ENCODE measurements around the gene NEGR1.
A peak's percentile ranks its signal among the peaks of the same experiment; 100 is the strongest.

NEGR1 gene

DNA sequence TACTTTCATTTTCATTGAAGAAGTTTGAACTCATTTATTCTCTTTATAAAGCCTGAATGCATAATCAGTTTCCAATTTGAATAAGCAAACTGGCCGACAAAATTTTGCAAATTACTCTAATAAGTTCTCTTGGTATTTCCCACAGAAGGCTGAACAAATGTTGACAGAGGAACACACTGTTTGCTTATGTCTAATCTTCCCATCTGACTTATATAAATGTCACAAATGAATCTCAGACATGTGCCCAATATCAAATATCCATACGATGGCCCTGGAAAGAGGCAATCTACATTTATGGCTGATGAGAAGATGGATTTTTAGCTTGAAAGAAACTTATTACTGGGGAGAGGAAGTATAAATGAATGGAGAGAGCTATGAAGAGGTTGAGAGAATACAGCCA is 820.9 kb downstream of the NEGR1 start:
- no peak for DNase-seq

DNA sequence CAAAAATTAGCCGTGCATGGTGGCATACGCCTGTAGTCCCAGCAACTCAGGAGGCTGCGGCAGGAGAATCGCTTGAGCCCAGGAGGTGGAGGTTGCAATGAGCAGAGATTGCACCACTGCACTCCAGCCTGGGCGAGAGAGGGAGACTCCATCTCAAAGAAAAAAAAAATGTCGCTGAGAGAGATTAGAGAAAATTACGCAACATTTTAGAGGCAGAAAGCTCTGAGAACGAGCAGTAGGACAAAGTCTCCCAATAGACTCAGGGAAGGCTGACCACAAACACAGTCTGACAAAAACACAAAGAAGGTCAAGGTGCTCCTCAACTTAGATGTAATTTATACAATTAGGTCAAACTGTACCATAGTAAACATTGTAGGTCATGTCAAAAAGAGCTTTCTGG is 833.9 kb downstream of the NEGR1 start:
- DNase-seq = no peak

DNA sequence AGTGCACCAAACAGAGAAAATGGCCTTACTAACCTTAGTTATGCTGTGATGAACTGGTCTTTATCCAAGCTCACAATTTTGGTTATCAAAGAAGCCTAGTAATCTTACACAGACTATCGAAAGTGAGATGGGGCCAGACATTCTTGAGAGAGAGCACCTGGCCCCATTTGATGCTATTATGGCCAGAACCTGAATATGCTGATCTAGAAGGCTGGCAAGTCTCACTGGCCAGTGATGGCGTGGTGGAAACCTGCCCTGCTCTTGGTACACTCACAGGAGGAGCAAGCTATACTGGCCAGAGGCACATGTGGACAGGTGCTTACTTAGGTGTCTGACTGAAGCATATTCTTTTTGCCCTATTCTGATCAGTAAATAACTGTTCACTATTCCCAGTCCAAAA is 843.7 kb downstream of the NEGR1 start:
- no peak for DNase-seq

DNA sequence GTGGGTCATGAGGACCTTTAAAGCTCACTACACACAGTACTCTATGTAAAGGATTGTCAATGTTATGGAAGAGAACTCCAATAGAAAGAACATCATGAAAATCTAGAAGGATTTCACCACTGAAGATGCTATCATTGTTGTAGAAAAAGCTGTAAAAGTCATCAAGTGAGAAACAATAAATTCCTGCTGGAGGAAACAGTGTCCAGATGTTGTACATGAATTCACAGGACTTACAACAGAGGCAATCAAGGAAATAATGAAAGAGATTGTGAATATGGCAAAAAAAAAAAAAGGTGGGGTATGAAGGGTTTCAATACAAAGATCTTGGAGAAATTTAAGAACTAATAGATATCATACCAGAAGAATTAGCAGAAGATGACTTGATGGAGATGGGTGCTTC is 846.4 kb downstream of the NEGR1 start:
- DNase-seq = no peak

DNA sequence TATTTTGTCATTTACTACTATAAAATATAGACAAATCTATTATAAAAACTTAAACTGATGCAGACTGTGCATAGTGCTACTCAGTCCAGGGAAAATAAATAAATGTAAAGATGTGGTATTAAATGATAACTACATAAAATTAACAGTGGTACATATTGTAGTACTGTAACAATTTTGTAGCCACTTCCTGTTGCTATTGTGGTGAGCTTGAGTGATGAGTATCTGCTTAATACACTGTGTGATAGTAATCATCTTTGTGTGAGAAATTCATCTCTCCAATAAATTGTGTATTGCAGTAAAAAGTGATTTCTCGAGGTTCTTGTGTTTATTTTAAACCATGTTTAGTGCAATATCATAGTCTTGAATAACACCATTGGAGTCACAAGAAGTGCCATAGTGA is 848.1 kb downstream of the NEGR1 start:
- DNase-seq = no peak

DNA sequence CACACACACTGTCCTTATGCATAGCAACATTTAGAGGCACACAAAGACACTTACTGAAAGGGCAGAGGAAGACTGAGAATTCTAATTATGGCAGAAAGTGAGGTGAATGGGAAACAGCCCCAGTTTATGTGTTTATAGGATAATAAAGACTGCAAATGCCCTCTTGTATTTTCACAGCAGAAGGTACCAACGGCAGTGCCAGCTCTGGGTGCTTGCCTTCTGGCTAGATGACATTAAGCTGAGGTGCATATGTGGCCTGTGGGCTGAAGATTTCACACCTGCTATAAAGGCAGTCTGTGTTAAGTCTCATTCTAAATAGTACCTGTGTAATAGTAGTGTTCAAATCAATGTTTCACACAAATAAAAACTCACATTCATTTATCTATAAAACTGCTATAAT is 854.3 kb downstream of the NEGR1 start:
- no peak for DNase-seq

DNA sequence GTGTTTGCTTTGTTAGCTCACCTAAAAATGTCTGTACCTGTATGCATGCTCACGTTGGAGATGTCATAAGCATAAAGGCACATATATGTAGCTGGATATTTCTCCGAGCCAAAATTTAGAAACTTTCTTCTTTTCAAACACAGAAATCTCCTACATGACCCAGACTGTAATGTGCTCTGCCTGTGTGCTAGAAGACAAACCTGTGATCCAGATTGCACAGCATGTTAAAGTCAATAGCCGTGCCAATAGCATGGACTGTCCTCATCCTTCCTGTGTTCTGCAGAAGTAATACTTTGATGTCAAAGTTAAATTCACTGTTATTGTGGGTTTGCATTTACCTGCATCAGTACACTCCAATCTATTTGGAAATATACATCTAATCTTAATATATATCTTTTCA is 855.3 kb downstream of the NEGR1 start:
- no peak for DNase-seq

DNA sequence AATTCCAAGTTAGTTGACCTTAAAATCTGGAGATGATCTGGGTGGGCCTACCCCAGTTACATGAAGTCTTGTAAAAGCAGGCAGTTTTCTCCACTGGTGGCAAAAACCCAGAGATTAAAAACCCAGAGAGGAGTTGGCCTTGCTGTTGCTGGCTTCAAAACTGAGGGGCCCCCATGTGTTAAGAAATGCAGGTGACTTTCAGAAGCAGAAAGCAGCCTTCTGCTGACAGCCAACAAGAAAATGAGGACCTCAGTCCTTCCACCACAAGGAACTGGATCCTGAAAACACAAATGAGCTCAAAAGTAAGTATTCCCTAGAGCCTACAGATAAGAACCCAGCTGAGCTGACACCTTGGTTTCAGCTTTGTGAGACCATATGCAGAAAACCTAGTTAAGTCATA is 857.8 kb downstream of the NEGR1 start:
- no peak for DNase-seq

DNA sequence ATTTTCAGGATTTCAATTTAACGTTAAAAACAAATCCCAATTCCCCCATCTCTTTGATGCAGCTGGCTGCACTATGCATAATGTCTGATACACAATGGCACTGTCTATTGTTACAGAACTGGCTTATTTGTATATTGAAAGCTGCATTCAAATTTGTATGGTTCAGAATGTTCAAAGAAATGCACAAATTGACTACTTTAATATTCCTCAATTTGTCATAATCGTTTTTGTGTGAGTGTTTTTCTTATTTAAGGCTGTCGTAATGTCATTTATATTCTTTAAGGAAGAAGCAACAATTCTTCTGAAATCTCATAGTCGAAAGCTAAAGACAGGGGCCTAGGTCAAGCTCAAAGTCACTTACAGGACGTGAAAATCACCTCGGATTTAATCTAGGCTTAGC is 860.1 kb downstream of the NEGR1 start:
- DNase-seq = no peak

DNA sequence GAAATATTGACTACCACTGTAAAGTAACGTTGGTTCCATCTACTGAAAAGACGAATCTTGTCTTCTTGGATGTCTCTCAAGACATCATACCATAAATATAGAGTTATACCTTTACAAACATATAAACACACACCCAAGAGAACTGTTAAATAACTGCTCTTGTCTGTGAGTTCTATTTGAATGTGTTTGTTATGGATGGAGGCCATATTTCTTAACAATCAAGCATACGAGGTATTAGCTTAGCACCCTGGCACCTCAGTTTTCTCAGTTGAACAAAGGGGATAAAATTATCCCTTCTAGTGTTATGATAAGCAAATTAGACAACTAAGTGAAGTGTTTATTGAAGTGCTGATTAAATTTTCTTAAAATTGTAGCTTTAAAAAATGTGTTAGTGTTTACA is 864.9 kb downstream of the NEGR1 start:
- DNase-seq = no peak

DNA sequence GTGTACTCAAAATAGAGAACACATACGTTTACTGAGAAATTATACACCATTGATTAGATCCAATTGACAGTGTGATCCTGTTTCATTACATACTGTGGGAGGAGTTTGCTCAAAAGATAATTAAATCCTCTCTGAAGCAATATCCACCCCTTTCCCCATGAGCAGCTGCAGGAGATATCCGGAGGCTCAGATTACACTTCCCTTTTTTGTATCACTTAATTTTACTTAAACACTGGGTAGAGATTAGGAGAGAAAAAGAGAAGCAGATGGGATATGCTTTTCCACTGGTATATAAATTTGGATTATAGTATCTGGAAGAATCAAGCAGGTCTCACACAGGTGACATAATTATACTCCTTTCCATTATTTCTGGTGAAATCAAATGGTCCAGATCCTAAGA is 868.2 kb downstream of the NEGR1 start:
- no peak for DNase-seq

DNA sequence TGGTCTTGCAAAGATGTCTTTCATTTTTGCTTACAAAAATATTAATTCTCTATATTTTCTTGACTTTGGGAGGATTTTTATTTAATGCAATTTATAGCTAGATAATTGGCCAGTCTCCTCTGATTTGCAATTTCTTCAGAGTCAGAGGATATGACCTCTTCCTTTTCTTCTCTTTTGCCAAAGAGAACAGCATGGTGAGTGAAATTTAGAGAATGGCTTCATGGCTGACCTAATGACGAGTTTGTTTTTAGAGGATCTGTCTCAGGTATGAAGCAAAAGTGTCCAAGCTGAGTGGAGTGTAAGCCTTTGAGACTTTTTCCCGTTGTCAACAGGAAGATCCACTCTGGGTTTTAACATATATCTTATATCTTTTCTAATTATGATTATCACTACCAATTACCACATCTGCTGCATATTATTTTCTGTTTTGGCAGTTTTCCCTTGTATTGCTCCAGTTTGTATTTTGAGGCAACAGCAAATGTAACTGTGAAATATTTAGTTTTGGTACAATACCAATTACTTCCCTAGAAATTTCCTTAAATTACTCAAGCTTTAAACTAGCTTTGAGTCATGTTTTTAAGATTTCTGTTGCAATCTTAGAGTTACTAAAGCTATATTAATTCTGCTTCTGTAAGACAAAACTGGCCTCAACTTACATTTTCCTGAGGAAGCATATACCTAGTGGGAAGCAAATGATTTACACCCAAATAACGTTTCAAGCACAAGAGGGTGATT is 868.7 kb downstream of the NEGR1 start:
- DNase-seq = no peak

DNA sequence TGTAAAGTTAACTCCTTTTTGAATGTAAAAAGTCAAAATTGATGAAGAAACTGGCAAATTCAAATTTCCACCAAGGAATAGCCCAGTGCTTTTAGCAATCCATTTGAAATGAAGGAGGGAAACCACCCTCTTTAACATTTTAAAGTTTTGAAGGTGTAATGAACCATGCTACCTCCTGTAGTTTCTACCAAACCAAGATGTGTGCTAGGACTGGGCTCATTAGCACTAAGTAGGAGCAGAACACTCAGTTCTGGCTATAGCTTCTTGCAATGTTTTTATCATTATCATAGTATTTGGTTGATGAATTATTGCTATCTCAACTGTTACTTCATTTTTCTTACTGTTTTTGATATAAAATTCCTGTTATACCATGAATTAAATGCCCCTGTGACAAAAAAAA is 882.3 kb downstream of the NEGR1 start:
- DNase-seq = no peak

DNA sequence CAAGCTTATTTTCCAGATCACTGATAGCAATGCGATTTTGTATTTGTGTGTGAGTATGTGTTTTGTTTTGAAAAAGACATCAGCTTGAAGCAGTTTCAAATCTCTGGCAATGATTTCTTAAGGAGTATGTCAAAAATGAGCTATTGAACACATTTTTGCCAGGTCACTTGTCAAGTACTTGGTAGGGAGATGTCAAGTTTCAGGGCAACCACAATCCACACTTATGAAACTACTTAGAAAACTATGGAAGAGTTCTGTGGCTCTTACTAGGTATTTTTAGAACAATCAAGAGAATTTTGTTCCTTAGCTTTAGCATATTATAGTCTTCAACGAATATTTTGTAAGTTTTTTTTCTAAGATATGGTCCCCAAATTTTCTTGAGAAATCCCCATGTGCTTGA is 882.7 kb downstream of the NEGR1 start:
- DNase-seq = no peak

DNA sequence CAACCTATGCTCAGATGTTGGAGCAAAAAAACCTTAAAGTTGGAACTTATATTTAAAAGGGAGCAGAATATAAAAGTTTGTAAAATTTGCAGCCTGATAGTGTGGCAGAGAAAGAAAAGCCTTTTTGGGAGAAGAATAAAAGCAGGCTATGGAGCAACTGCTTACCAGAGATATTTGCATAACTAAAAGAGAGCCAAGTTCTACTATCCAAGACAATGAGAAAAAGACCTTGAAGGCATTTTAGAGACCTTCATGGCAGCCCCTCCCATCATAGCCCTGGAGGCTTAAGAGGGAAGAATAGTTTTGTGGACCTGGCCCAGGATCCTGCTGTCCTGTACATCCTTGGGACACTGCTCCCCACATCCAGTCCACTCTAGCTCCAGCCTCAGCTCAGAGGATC is 889.0 kb downstream of the NEGR1 start:
- DNase-seq = no peak

DNA sequence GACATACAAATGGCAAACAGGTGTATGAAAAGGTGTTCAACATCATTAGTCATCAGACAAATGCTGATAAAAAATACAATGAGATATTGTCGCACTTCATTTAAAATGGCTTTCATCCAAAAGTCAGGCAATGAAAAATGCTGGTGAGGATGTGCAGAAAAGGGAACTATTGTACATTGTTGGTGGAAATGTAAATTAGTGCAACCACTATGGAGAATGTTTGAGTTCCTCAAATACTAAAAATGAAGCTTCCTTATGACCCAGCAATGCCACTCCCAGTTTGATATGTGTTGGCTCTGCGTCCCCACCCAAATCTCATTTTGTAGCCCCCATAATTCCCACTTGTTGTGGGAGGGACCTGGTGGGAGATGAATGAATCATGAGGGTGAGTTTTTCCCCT is 891.8 kb downstream of the NEGR1 start:
- DNase-seq = no peak

DNA sequence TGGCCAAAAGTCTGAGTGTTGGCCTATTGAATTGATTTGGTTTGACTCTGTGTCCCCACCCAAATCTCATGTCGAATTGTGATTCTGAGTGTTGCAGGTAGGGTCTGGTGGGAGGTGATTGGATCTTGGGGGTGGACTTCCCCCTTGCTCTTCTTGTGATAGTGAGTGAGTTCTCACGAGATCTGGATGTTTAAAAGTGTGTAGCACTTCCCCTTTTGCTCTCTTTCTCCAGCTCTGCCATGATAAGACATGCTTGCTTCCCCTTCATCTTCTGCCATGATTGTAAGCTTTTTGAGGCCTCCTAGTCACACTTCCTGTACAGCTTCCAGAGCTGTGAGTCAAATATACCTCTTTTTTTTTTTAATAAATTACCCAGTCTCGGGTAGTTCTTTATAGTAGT is 904.5 kb downstream of the NEGR1 start:
- DNase-seq = no peak

DNA sequence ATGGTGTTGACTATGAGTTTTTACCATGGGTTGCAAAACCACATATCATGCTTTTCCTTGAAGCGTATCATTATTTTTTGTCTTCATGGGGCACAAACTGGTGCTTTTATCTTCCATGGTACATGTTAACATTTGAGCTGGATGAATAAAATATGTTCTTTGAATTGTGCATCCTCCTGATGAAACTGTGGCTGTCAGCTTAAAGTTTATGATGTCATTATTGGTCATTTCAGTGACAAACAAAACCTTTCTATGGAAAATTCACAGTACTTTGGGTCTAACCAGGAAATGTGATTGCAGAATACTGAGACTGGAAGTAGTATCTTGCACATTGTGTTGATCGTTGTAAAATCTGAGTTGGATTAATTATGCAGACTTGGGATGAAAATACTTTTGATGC is 909.8 kb downstream of the NEGR1 start:
- no peak for DNase-seq

DNA sequence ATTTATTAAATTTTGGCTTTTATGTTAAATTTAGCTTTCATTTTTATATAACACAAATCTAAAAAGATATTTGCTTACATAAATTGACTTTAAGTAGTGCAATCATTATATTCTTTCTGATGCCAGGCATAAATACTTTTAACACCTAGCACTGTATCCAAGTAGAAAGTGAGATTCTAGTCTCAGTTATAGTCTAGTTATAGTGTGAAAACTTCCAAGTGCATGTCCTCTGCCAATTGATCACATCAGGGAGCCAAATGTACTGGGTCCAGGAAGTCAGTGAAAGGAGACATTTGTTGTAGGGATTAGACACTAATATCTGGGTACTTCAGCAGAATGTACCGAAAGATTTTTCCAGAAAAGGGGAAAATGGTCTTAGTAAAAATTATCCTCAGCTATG is 910.8 kb downstream of the NEGR1 start:
- DNase-seq = no peak

DNA sequence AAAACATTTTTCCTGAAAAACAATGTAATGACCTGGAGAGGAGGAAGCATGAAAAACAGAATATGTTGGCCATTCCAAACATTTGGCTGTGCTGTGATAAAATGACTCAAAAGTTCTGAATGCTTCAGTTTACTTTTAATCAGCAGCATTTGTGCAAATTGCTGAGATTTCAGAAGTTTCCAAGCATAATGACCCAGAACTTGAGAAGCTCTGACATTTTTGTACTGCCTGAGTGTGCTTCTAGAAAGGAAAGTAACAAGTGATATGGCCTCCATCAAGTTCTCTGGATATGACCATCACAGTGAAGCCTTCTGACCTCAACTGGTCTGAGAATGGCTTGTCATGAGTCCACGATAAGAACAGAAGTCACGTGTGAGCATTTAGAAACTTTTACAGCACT is 918.1 kb downstream of the NEGR1 start:
- peak; percentile 22 for DNase-seq

DNA sequence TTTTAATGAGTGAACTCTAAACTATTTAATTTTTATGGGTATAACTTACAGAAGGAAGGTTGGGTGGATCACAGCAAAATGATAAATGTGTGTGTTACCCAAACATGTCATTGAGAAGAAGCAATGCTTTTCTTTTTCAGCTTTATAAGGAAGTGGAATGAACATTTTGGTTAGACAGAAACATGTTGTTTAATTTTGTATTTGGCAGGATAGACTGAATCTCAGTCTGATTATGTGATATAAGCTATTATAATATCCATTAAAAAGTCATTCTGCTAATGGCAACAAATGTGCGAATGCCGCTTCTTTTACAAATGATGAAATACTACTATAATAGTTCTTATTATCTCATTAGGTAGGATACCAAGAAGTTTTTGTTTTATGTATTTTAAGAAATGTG is 919.6 kb downstream of the NEGR1 start:
- no peak for DNase-seq

DNA sequence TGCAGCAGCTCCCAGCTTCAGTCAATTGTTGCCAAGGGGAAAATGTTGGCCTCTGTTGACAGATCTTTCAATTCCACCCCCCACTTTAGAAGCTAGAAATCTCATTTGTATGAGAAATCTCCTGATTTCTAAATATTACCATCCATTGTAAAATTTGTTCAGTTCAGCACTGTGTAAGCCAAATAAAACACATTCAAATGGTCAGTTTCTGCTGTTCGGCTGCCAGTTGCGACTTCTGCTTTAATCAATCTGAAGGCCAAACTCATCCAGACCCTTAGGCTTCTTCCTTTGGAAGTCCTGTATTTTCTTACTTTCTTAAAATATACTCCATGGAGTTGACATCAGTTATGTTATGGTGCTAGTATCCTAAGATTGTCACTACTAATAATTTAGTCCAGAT is 920.3 kb downstream of the NEGR1 start:
- no peak for DNase-seq

DNA sequence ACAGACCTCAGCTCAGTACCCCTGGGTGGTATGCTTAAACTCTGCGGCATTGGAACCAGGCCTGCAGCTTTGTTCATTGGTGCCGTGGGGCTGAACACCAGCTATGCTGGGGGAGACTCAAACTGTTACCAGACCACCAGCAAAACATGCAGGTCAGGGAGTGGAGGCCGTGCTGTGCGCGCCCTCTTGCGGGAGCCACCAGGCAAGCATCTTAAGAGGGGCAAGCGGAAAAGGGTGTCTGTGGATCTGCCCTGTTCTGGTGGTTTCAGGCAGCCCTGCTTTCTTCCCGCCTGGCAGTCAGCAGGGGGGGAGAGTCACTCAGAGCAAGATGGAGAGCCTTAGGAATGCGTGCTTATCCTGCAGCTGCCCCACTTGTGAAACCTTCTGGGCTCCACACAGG is 924.6 kb downstream of the NEGR1 start:
- no peak for DNase-seq

DNA sequence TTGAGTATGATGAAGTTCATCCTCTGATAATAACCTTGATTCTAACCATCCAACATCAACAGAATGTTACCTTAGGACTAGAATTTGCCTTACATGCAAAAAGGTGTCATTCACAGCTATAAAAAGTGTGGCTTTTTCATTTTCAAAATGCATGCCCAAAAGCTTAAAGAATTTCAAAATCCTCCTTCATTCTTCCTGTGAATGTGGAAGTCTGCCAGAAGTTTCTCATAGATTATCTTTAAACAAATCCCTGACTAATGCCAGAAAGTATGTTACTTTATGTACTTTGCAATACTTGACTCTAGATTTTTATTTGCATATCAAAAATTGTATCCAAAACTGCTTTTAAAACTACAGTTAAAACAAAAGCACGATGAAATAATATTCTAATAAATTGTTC is 930.9 kb downstream of the NEGR1 start:
- DNase-seq = peak; percentile 89

DNA sequence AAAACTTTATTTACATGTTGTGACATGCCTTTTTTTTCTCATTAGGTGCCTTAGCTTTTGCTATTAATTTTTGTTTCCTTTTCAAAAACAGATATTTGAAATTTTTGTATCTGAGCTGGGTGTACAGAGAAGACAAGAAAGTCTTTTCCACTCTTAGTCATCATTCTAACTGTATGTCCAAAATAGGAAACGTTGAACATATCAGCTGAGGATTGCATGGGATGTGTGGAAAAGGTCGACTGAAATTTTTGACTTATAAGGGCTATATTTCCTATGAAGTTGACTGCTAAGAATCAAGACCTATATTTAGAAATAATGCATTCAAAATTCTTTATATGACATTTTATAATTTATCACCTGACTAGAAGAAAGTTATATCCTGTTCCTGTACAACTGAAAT is 931.5 kb downstream of the NEGR1 start:
- peak; percentile 83 for DNase-seq
